Vagina (tissue), 2 donors: ENCODE data around the gene ZBTB20. TPM values are rescaled to one million over a fixed set of nuclear protein-coding genes. Genes with fewer than 3 reads are reported as not detected.

Experiments used
- DNase-seq, 2 donors: peaks; one replicate each; pipeline ENCODE4 v3.0.0-alpha.2; 2017; ENCODE audit errors: extremely low spot score in 2 of 2
- H3K27ac ChIP-seq: fragments of 200-600 bp; sonication (generic); one replicate; pipeline ENCODE4 v1.5.1; 2019
- H3K27me3 ChIP-seq: fragments of 200-600 bp; sonication (generic); one replicate; pipeline ENCODE4 v1.5.1; 2019
- H3K36me3 ChIP-seq, 2 donors: fragments of 200-600 bp; sonication (generic); one replicate each; pipeline ENCODE4 v1.5.1; 2017 to 2019
- H3K4me1 ChIP-seq: fragments of 200-600 bp; sonication (generic); one replicate; pipeline ENCODE4 v1.5.1; 2019
- H3K4me3 ChIP-seq, 2 donors: fragments of 200-600 bp; sonication (generic); 1 replicate in 1 of 2; 2 replicates in 1 of 2; pipeline ENCODE4 v1.5.1; 2016 to 2019
- H3K9me3 ChIP-seq: fragments of 200-600 bp; sonication (generic); one replicate; pipeline ENCODE4 v1.5.1; 2019
- CTCF ChIP-seq, 3 experiments: fragments of 450-650 bp in 2 of 3; fragments of 200-600 bp in 1 of 3; sonication (generic) in 1 of 3; IDR thresholded peaks; one replicate each; pipeline ENCODE4 v1.5.1; 2017 to 2019; ENCODE audit warnings: antibody characterized with exemption in 3 of 3, mild to moderate bottlenecking in 2 of 3, moderate library complexity in 2 of 3
- POLR2A ChIP-seq, 2 donors: fragments of 450-650 bp; IDR thresholded peaks; one replicate each; pipeline ENCODE4 v1.6.1; 2017; ENCODE audit warnings: antibody characterized with exemption in 2 of 2, mild to moderate bottlenecking in 2 of 2, moderate library complexity in 2 of 2
- POLR2AphosphoS5 ChIP-seq, 2 donors: sonication (generic); formaldehyde crosslinking; IDR thresholded peaks; one replicate each; pipeline ENCODE4 v1.9.0; 2017; ENCODE audit warnings: antibody characterized with exemption in 2 of 2, mild to moderate bottlenecking in 2 of 2, low read depth in 1 of 2; ENCODE audit not compliant: insufficient read depth in 1 of 2
- intact Hi-C: fragments of 100-400 bp; cut with DNase I; formaldehyde crosslinking; loops from one replicate; pipeline ENCODE4 v1.15.1; 2023
- total RNA-seq: library from RNA; depleted of rRNA; stranded (reverse); fragments of >200 nt; gene quantifications from one replicate; pipeline ENCODE4 v1.2.3, GENCODE V29; 2016

ZBTB20 gene
- total RNA-seq, 1 donor from 2014 or later = 64.8 TPM

GRCh38 chr3:114860531-114860930 lies 286.6 kb downstream of the ZBTB20 start:
- intact Hi-C loops = no loop called here
- Histone ChIP-seq H3K27ac (no peak overlapping the region), H3K36me3 (no peaks in the 10 kb centered on the region), H3K4me3 (no peak overlapping the region), H3K4me1 (peaks cover 8% of the 10 kb centered on the region), H3K27me3 (no peaks in the 10 kb centered on the region), H3K9me3 (no peaks in the 10 kb centered on the region)
- TF ChIP-seq CTCF (IDR thresholded peaks at IDR 0.05) (no peak), POLR2A (IDR thresholded peaks at IDR 0.05) (no peak), POLR2AphosphoS5 (IDR thresholded peaks at IDR 0.05; ENCODE audit: insufficient read depth in 1 of 2, low read depth in 1 of 2) (no peak)
- DNase-seq = no peak

DNA sequence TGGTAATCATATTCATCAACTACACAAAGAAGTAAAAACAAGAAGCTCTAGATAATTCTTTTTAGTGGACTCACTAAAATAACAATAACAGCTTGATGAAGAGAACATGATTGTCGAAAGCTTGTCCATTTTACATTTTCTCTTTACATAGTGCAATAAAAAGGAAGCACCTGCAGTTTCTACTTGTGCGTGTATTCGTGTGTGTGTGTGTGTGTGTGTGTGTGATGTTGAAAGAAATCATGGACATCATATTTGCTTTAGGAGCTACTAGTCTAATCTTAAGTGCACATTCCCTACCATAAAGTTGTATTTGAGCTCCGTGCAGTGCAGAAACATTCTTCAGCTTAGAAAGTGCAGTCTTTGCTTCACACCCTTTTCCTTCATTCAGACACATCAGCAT lies 288.8 kb downstream of the ZBTB20 start:
- no peaks in the 10 kb centered on the region for H3K9me3 ChIP-seq
- no peak overlapping the region for H3K4me3 ChIP-seq
- no peaks in the 10 kb centered on the region for H3K36me3 ChIP-seq
- intact Hi-C loops = no loop called here
- H3K27ac ChIP-seq = no peak overlapping the region
- no peak for DNase-seq
- H3K27me3 ChIP-seq = no peaks in the 10 kb centered on the region
- TF ChIP-seq POLR2A (IDR thresholded peaks at IDR 0.05) (no peak), POLR2AphosphoS5 (IDR thresholded peaks at IDR 0.05; ENCODE audit: insufficient read depth in 1 of 2, low read depth in 1 of 2) (no peak)
- H3K4me1 ChIP-seq = peaks cover 6% of the 10 kb centered on the region

DNA sequence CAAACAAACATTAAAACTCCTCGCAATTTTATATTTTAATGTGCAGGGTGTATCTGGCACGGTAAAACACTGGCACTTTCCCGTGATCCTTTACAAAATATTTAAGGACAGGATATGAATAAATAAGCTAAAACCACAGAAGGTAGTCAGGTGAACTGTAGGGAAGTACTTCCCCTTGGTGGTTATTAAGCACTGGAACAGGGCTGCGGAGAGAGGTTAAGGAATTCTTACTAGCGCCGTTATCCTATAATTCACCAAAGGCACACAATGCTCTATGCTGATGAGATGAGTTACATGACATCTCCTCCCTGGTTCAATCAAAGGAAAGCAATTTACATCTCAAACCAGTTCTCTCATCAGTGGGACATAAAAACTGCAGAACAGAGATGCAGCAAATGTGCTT lies 289.8 kb downstream of the ZBTB20 start:
- no peak overlapping the region for H3K4me3 ChIP-seq
- no peak for DNase-seq
- TF ChIP-seq CTCF (IDR thresholded peaks at IDR 0.05) (no peak), POLR2A (IDR thresholded peaks at IDR 0.05) (no peak), POLR2AphosphoS5 (IDR thresholded peaks at IDR 0.05; ENCODE audit: insufficient read depth in 1 of 2, low read depth in 1 of 2) (no peak)
- no peaks in the 10 kb centered on the region for H3K9me3 ChIP-seq
- intact Hi-C loops = no loop called here
- no peaks in the 10 kb centered on the region for H3K4me1 ChIP-seq
- H3K36me3 ChIP-seq = no peaks in the 10 kb centered on the region
- H3K27ac ChIP-seq = no peak overlapping the region
- no peaks in the 10 kb centered on the region for H3K27me3 ChIP-seq

GRCh38 chr3:114856835-114857234 lies 290.3 kb downstream of the ZBTB20 start:
- no peaks in the 10 kb centered on the region for H3K27me3 ChIP-seq
- H3K4me1 ChIP-seq = no peaks in the 10 kb centered on the region
- TF ChIP-seq POLR2AphosphoS5 (IDR thresholded peaks at IDR 0.05; ENCODE audit: insufficient read depth in 1 of 2, low read depth in 1 of 2) = no peak
- TF ChIP-seq POLR2A (IDR thresholded peaks at IDR 0.05) = no peak
- TF ChIP-seq CTCF (IDR thresholded peaks at IDR 0.05) = no peak
- intact Hi-C loops = no loop called here
- no peaks in the 10 kb centered on the region for H3K36me3 ChIP-seq
- no peaks in the 10 kb centered on the region for H3K9me3 ChIP-seq
- DNase-seq = no peak
- H3K27ac ChIP-seq = no peak overlapping the region
- no peak overlapping the region for H3K4me3 ChIP-seq

GRCh38 chr3:114855839-114856238 lies 291.2 kb downstream of the ZBTB20 start:
- TF ChIP-seq POLR2A (IDR thresholded peaks at IDR 0.05) (no peak), CTCF (IDR thresholded peaks at IDR 0.05) (no peak)
- no peaks in the 10 kb centered on the region for H3K4me1 ChIP-seq
- H3K4me3 ChIP-seq = no peak overlapping the region
- no peak overlapping the region for H3K27ac ChIP-seq
- H3K27me3 ChIP-seq = no peaks in the 10 kb centered on the region
- DNase-seq = no peak
- no peaks in the 10 kb centered on the region for H3K9me3 ChIP-seq
- no peaks in the 10 kb centered on the region for H3K36me3 ChIP-seq
- intact Hi-C loops = no loop called here

- no peaks in the 10 kb centered on the region for H3K9me3 ChIP-seq
- H3K36me3 ChIP-seq = no peaks in the 10 kb centered on the region
- intact Hi-C loops = no loop called here
- no peaks in the 10 kb centered on the region for H3K27me3 ChIP-seq
- TF ChIP-seq CTCF (IDR thresholded peaks at IDR 0.05) (no peak), POLR2A (IDR thresholded peaks at IDR 0.05) (no peak), POLR2AphosphoS5 (IDR thresholded peaks at IDR 0.05; ENCODE audit: insufficient read depth in 1 of 2, low read depth in 1 of 2) (no peak)
- H3K27ac ChIP-seq = no peak overlapping the region
- no peak overlapping the region for H3K4me3 ChIP-seq
- H3K4me1 ChIP-seq = no peaks in the 10 kb centered on the region
- DNase-seq = no peak
Observed at GRCh38 chr3:114852966-114853365, 294.1 kb downstream of the ZBTB20 start.
